ENCODE measurements around the gene MUC5AC.

- TF ChIP-seq, protein P1, sequence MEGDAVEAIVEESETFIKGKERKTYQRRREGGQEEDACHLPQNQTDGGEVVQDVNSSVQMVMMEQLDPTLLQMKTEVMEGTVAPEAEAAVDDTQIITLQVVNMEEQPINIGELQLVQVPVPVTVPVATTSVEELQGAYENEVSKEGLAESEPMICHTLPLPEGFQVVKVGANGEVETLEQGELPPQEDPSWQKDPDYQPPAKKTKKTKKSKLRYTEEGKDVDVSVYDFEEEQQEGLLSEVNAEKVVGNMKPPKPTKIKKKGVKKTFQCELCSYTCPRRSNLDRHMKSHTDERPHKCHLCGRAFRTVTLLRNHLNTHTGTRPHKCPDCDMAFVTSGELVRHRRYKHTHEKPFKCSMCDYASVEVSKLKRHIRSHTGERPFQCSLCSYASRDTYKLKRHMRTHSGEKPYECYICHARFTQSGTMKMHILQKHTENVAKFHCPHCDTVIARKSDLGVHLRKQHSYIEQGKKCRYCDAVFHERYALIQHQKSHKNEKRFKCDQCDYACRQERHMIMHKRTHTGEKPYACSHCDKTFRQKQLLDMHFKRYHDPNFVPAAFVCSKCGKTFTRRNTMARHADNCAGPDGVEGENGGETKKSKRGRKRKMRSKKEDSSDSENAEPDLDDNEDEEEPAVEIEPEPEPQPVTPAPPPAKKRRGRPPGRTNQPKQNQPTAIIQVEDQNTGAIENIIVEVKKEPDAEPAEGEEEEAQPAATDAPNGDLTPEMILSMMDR (IDR thresholded peaks at IDR 0.05), result no peak
- no peak for TF ChIP-seq POLR2A (IDR thresholded peaks at IDR 0.05)
Measured at GRCh38 chr11:1134848-1135445, 22.8 kb upstream of the MUC5AC start.
